ENCODE data around the gene DCANP1.

Gene DCANP1

DNA sequence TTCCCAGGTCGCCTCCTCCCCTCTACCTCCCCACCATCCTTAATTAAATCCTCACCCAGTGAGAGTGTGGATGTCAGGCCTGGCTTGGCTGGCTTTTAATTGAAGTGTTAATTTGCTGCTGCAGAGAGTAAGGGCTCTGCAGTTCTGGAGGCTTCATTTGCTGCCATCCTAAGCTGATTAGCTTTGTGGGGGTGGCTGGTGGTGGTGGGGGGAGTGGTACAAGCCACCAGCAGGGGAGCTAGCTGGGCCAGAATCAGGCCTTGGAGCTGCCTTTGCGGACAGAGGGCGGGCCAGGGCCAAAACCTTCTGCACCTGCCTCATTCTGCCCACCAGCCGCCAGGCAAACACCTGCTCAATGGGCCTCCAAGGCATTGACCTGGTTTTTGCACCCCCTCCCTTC lies 31.8 kb upstream of the DCANP1 start:
- no peak for DNase-seq

DNA sequence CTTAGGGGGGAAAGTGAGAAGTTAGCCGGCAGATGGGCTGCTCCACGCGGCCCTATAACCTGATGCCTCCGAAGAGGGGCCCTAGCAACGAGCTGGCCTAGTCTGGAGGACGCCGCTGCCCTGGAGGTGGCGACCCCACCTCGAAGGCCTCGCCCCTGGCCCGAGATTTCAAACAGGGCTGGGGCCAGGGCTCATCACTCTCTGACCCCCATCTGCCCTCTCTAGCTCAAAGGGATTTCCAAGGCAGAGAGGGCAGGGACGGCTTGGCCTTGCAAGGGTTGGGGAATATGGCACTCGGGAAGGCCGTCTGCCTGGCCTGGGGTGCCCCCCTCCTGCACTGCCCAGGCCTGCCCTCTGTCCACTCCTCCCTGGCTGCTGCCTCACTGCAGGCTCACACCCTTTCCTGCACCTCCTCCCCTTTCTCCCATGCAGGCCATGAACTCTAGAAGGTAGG lies 30.5 kb upstream of the DCANP1 start:
- DNase-seq = no peak

DNA sequence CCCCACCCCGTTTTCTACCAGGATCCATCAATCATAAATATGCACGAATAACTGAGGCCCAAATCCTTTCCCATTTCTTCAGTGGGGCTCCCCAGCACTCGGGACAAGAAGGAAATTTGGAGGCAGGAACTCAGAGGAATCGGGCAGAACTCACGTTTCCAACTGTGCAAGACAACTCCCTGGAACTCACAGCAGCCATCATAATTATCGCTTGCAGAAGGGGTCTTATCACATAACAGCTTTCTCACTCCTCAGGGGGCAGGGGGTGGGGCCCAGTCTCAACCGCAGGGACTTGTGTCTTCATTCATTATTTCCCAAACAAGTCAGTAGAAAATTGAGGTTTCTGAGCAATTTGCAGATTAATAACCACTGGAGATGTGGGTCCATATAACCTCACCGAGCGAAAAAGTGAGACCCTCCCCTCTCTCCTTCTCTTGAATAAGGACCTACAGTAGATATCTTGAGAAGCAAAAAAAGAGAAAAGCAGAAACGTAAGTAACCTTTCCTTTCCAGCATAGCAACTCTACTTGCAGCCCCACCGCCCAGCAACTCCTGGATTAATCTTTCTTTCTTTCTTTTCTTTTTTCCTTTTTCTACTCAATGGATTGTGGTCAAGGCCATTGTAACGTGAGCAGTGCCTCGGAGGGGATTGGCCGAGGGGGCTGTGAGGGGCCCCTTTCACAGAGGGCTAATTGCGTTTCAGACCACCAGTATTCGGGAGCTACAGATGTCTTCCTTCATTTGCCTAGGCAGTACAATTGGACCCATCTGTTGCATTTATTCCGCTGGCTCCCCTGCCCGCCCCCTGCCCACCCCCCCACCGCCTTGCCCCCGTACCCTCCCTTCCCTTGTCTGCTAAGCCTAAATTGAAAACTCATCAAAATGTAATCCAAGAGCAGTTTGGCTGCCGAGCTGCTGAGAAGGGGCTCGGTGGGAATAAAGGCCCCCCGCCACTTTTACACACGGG lies 29.8 kb upstream of the DCANP1 start:
- DNase-seq = no peak

DNA sequence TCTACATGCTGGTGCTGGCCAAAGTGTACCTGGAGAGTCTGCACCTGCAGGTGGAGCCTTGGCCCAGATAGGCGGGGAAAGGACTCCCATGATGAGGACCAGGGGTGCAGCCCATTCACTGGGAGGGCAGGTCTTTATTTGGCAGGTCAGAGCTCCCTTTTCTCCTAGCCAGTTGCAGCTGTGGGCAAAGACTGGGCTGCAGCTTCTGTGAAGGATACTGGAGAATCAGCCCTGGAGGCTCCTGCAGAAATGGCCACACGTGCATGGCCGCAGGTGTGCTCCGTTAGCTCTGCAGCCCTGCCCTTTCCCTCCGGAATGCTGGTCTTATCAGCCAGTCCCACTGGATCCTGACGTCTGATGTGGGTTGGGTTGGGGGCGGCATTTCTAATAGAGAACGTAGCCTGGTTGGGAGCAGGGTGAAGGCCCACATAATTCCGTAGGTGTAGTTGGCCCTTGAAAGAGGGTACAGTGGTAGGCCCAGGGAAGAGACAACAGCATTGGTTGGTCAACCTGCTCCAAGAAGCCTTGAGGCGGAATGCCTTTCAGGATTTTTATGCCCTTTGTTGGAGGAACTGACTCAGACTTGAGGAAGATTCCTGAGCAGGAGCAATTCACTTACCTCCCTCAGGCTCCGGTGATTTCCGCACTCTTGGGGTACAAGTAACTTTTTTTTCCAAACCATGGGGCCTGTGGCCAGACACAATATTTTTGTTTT lies 27.0 kb upstream of the DCANP1 start:
- no peak for DNase-seq

DNA sequence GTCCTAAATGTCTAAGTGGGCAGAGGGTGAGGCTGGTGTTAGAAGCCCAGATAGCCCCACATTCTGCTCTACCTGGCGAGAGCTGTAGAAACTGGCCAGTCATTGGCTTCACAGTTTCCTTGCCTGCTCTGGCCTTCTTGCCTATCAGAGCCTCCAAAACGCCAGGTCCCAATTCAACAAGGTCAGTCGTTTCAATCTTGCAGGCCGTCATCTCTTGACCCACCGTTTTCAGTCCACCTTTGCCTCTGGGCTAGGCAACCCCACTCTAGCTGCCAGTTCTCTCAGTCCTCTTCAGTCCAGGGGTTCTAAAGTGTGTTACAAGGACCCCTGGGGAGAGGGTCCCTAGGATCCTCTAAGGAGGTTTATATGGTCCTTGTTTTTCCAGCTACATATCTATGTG lies 25.0 kb upstream of the DCANP1 start:
- DNase-seq = no peak

DNA sequence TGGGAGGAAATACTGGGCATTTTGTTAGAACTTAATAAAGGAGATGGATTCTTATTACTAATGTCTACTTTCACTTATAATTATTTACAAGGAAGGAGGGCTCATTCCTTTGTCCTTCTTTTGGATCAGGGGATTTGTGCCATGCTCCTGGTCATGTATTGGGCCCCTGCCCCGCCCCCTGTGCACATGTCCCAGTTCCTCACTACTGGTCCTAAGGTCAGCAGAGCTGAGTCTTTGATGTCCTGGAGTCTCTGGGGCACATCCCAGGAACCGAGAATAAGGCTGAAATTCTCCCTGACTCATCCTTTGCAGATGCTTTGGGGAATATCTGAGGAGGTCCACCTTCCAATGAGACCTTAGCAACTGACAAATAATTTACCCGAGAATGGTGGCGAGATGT lies 24.6 kb upstream of the DCANP1 start:
- no peak for DNase-seq

DNA sequence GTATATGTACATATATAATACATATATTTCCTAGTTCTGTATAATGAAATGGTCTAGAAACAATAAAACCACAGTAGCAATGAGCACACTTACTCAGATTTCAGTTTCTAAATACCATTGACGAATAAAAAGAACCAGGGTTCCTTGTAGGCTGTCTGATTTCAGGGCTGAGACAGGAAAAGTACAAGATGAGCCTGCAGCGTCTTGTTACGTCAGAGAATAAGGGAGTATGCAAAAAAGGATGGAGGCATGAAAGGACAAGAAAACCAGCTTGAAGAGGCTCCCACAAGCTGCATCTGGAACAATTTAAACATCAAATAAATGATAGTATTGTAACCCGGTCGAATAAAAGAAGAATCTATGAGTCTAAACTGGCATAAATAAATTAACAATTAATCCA lies 22.8 kb upstream of the DCANP1 start:
- DNase-seq = no peak

DNA sequence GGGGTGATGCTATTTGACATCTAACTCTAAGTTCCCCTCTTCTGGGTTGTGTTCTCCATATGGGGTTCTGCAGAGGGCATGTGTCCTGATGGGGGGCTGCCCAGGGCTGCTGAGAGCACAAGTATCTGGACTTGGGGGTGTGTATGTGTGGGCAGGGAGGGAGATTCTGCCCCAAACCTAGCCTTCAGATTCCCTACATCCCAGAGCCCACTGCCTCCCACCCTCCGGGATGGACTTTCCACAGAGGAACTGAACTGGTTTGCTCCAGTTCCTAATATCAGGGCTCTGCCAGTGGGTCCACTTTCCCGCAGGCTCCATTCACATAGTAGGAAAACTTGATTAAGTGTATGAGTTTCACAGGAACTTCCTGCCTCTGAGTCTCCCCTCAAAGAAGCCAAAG lies 21.4 kb upstream of the DCANP1 start:
- DNase-seq = no peak

DNA sequence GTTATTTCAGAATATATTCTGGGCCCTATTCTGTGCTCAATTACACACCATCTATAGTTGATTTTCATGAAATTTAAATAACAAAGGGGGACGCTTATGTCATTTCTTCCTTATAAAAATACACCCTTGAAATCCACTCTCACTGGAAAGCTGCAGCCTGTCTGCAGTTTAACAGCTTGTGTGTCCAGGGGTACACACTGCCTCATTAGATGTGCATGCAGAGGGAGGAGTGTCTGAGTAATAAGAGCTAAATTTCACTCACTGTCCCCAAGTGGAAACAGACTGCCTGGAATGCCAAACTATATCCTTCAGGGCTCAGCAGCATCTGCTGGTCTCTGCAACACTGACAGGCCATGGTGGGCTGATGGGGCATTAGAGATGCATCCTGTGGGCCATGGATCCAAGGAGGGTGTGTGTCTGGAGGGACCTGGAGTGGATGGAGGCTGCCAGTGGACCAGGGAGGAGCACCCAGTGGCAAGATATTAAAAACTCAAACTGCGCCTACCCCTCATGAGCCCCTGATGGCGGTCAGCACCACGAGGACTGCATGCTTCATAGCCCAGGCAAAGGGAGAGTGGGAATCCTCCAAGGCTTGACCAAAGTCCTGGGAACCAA lies 20.8 kb upstream of the DCANP1 start:
- no peak for DNase-seq

DNA sequence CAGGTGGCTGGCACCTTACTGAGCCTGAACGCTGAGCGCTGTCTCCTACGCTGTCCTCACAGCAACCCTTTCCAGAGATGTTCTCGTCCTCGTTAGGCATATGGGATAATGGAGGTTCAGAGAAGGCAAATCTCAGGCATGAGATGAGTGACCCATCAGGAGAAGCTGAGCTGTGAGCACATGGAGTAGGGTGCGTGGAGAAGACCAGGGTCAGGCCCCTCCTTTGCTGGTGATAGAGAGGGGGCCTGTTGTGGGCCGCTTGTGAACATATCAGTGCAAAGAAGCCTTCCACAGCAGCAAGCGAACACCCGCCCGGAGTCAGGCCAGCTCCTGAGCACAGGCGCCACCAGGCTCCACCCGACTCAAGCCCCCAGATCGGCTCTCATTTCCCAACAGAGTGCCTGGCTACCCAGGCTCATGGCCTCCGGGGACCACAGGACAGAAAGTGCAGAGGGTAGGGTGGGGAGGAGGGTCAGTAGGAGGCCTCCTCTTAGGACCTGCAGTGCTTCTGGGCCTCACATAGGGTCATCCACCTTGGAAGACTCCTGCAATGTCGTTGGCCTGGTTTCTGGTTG lies 20.0 kb upstream of the DCANP1 start:
- no peak for DNase-seq

DNA sequence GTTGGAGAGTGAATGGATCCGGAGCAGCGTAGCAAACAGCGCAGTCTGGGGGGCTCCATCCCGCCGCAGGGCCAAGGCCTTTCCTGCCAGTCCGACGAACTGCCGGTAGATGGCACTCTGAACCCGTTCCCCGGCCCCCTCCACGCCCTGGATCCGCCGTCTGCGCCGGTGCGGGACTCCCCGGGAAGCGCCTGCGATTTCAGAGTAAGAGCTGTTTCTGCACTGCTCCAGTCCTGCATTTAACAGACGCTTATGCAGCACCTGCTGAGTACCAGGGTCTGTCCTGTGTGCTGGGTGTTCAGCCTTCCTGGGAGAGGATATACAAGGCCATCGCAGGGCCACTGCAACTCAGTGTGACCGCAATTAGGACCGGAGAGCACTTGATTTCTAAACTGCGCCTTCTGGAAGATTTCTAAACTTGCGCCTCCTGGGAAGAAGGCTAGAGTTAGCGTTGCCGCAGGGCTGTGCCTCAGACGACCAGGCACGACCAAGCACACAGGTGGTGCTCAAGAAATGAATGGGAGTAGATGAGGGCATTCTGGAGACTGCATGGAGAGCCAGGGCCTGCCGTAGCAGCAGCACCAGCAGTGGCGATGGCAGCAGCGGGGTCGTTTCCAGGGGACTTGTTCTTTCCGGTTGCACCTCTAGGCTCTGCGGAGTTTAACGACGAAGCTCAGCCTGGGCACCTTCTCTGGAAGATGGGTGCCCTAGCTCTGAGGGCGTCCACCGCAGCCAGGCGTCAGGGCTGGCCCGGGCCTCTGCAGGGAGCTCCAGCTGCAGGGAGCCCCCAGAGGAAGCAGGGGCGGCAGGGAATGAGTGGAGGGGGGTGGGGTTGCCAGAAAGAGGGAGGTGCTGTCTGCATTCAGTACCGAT lies 19.3 kb upstream of the DCANP1 start:
- peak; percentile 94 for DNase-seq

DNA sequence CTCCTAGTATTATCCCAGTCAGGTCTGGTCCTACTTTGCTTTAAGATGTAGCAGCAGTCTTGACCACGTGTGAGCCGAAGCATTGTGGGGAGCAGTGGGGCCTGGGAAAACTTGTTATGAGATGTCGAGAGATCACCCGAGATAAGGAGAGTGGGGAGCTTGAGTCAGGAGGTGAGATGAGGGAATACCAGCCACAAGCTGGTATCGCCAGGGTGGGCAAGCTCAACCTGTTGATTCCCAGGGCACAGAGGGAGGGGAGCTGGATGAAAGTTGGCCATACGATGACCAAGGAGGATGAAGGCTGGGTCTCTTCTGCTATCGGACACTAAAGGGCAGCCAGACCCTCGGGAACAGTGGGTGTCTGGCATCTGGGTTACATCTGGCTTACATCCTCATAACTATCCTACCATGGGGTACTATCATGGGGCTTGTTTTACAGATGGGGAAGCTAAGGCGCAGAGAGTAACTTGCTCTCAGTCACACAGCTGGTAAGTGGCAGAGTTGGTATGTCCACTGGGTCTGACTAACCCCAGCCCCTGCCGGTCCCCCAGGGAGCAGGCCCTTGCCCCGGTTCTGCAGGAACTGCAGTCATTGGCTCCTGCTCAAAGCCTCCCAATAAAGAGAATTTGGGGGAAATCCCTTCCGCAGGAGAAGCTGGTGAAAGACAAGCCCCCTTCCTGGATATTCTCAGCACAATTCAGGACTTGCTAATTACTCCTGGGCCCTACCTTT lies 18.4 kb upstream of the DCANP1 start:
- no peak for DNase-seq

DNA sequence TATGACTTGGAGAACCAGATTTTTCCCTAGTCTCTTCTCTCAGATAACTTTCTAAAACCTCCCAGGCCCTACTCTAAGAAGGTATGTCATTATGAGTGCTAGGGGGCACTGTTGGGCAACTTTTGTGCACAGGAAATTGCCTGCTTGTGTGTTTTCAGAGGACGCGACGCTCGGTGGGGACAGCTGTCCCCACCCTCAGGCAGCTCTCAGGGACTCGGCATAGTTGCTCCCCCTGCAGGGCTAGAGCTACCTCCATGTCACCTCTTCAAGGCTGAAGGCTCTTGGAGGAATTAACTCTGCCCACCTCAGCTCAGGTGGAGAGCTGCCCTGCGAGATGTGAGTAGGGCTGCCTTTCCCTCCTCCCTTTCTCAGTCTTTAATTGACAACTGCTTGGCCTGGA lies 15.2 kb upstream of the DCANP1 start:
- peak; percentile 91 for DNase-seq

DNA sequence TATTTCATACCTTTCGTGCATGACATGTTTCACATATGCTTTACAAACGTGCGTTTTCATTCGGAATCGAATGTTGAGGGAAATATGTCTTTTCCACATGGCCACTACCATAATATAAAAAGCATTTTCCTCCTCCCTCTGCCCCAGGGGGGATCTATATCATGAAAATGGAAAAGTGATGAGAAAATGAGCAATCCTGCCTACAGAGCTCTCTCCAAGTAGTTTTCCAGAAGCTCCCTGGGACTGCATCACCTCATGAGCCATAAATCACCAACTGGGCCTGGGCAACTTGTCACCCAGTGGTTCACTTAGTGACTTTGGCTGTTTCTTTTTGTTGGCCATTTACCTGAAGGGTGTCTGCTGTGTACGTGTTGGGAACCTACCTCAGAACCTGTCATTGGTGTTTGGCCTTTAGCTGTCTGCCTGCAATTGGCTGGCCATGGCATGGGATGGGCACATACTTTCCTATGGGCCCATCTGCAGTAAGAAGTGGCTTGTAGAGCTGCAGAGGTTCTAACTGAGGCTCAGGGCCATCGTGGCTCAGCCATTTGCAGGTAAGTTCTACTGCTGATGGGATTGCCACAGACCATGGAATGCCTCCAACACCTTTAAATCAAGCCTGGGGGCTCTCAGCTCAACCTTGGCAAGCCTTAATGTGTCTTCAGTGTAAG lies 14.5 kb upstream of the DCANP1 start:
- DNase-seq = no peak

DNA sequence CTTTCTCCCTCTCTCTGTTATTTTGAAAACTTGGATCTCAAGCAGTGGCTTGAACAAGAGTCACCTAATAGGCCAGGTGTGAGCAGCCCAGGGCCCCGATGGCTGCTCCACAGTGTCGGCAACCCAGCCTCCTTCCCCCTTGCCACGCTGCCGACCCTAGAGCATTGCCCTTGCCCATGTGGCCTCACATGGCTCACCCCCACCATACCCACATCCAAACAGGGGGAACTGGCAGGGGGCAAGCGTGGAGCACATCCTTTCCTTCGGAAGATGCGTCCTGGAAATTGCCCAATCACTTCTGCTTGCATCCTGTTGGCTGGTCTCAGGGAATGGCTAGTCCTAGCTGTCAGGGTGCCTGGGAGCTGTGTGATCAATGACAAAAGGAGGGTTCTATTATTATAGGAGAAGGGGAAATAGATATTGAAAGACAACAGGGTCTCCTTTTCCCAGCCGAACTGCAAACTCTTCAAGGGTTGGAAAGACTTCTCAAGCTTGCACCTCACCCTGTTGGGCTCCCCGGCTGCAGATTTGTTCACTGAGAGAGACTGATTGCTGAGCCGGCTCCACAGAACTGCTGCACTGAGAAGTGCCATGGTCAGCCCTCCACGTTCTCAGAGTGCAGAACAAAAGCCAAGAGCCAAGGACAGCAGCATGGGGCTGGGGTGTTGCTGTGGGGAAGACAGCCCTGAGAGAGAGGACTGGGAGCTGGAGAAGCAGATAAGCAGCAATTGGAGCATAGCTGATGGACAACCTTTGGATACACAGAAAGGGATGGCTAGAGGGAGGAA lies 13.3 kb upstream of the DCANP1 start:
- no peak for DNase-seq

DNA sequence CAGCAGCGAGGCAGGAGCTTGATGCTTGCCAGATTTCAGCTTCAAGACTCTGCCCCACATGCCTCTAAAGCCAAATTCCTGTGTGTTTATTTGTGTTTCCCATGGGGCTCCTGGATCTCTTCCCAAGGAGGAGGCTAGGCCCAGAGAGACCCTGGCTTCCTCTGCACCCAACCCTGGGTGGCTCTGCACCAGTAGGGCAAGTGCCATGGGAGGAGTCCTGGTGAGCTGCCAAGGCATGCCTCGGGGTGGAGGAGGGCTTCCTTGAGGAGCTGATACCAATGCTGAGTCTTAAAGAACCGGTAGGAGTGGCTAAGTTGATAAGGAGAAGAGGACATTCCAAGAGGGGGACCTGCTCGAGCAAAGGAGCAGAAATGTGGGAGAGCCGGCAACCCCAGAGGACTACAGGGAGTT lies 11.8 kb upstream of the DCANP1 start:
- no peak for DNase-seq

DNA sequence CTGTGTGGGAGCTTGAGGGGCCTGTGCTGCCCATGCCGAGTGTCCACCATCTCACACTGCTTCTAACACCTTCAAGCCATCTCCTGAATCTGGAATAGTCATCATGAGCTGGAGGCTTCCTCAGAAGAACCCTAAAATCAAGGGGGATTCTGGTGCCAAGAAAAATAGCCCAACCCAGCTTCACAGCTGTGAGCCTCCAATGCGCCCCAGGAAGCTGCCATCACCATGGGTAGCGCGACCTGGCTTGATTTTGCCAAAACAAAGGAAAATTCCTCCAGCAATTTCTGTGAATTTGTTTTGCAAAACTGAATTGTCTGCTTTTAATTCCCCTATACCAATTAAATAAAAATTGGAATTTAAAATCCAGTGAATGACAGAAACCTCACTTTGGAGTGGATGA lies 11.2 kb upstream of the DCANP1 start:
- no peak for DNase-seq

DNA sequence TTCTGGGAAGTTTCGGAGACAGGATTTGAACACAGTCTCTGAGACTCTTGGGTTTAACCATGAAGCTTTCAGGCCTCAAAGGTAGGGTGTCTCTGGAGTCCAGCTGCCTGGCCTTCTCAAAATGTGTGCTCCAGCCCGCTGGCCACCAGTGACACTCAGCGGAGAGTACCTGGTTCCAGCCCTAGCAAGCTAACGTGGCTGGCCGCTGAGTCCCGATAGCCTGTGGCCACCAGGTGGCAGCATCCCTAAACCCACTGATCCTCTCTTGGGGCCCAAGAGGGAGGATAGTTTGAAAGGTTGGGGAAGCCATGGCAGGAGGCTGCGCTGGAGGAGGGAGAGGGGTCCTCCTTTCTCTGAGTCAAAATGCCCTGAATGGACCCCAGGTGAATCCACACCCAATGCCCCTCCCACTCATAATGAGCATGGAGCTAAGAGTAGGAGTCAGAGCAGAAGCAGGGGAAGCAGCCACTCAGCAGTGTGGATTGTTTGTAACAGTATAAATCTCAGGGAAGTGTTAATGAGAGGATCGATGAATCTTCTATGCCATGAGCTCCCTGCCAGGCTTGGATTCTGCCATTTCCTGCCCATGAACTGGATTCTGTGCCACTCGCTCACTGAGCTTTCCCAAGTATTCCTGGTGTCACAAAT lies 10.4 kb upstream of the DCANP1 start:
- peak; percentile 85 for DNase-seq

DNA sequence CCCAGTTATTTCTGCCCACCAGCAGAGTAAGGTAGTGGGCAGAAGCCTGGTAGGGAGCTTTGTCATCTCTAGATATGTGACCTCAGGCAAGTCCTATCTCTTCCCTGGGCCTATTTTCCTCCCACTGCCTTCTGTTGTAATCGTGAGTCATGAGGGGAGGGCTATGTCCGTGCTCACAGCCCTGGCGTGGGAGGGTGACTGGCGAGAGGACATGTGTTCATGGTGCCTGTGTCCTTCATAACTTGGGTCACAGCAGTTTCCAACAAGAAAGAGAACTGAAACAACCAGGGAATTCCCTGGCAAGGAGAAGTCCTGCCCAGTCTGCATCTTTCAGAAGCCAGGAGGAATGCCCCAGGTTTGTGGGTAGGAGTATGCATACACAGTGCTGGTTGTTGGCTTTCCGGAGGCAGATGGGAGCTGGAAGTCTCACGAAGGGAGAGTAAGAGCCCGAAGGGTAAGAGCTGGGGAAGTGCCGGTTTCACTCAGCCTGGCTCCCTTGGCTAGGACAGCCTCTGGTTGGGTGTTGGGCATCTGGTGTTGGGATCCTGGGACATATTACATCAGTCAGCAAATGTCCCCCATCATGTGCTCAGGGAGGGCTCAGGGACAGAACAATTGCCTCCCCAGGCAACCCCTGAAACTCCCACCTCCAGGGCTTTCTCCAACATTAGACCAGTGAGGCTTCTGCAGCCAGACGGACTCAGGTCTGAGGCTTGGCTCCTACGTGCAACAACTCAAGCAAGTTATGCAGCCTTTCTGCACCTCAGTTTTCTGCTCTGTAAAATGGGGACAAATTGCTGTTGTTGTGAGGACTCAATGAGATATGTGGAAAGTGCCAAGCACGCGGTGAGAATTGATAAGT lies 9.3 kb upstream of the DCANP1 start:
- DNase-seq = no peak
